ENCODE data around the gene PINLYP.

DNA sequence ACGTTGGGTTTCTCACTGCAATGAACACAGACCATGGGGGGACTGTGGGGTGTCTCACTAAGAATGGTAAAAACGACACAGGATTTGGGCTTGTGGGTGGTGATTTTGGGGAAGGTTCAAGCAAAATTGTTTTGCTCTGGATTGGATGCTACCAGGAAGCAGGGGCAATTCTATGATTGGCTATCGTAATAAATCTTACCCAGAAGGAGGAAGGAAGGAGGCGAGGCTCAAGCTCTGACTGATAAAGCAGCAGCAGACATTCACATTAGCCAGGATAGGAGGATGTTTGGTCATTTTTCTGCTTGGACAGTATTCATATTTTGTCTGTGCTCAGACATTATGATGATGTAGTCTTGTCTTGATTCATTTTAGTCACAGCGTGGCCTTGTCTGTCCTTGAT is 22.3 kb downstream of the PINLYP start:
- TF ChIP-seq CTCF (IDR thresholded peaks at IDR 0.05) (no peak), POLR2A (IDR thresholded peaks at IDR 0.05) (no peak)

Measured in lower leg skin (tissue), 3 donors.